ENCODE data around the gene CST3. TPM values are rescaled to one million over a fixed set of nuclear protein-coding genes. Genes with fewer than 3 reads are reported as not detected.

Gene CST3
- total and polyA plus RNA-seq, 2 donors, result 231 to 465 TPM

DNA sequence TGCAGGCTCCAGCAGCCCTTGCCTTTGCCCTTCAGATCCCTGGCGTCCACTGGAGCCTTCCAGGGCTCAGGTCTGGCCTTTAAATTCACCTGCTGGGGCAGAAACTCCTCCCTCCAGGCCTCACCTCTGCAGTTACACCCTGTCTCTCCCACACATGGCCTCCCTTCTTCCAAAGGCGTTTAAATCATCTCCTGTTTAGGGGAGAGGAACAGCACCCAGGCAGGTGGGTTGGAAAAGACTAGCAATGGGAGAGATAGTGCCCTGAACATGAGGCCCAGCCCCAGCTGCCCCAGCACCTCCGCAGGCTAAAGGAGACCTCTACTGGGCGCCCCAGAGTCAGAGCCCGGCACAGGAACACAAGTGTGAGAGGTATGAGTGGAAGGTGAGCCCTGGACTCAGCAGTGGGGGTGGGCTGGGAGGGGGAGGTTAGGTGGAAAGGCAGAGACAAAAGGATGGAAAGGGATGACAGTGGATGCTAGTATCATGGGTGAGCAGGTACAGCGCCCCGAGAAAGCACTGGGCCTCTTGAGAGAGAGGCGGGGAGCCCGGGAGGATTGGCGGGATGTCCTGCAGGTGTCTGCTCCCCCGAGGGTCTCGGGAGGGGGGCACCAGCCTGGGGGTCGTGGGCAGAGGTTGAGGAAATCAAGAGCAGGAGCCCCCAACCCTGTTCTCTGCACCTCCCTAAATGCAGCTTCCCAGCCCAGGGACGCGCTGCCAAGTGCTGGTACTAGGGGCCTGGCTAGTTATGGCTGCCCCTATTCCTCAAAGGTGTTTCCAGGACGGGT, 31.7 kb downstream of the CST3 start, which contains the start of gene CST9:
TSS of gene CST9 (minus strand) at position 51 of the 785 bp plus-strand sequence. CDS start 53 bp downstream, outside the sequence.
- DNase-seq (ENCODE audit: low read depth in 6 of 9, low spot score in 9 of 9), result no peak
- Histone ChIP-seq H3K36me3 (ENCODE audit: control insufficient read depth in 2 of 2, insufficient read depth in 2 of 2, low read length in 1 of 2) (no peaks in the 10 kb centered on the region), H3K4me1 (ENCODE audit: control insufficient read depth in 2 of 2, insufficient read depth in 2 of 2, low read length in 2 of 2) (peaks cover 2 to 47% of the 10 kb centered on the region in 2 donors)

DNA sequence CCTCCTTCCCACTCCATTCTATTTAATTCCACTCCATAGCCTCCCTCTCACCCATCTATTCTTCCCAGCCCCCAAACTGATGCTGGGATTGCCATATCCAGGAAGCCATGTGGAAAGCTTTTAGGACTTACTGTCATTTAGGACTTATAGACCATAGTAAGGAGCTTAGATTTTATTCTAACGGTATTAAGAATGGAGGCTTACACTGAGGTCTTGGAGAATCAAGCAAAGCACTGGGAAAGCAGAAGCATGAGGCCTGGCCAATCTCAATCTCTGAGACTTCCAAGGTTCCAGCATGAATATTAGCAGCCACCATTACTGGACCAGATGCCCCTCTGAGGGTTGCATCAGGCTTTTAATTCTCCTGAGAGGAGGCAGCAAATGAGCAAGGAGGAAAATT, 33.4 kb downstream of the CST3 start:
- H3K27ac ChIP-seq (ENCODE audit: low read depth in 1 of 2, low read length in 1 of 2), result no peak overlapping the region
- H3K9me3 ChIP-seq (ENCODE audit: control insufficient read depth in 2 of 2, insufficient read depth in 1 of 2, low read length in 1 of 2), result peaks cover 0 to 3% of the 10 kb centered on the region in 2 donors
- no peak overlapping the region for H3K4me3 ChIP-seq (ENCODE audit: low read length in 2 of 2)
- no peaks in the 10 kb centered on the region for H3K36me3 ChIP-seq (ENCODE audit: control insufficient read depth in 2 of 2, insufficient read depth in 2 of 2, low read length in 1 of 2)
- no peaks in the 10 kb centered on the region for H3K27me3 ChIP-seq (ENCODE audit: control insufficient read depth in 2 of 2, insufficient read depth in 1 of 2, low read length in 1 of 2)
- H3K4me1 ChIP-seq (ENCODE audit: control insufficient read depth in 2 of 2, insufficient read depth in 2 of 2, low read length in 2 of 2), result peaks cover 2 to 51% of the 10 kb centered on the region in 2 donors
- DNase-seq (ENCODE audit: low read depth in 6 of 9, low spot score in 9 of 9), result no peak
- 97% methylated on average over 1 of the region's 1 CpG for WGBS

More for the DNA sequence above, 31.7 kb downstream of the CST3 start, which contains the start of gene CST9:
- Histone ChIP-seq H3K27ac (ENCODE audit: low read depth in 1 of 2, low read length in 1 of 2) (peak within 1 kb of the TSS in 1 of 2 donors; percentile 48), H3K9me3 (ENCODE audit: control insufficient read depth in 2 of 2, insufficient read depth in 1 of 2, low read length in 1 of 2) (peaks cover 0 to 3% of the 10 kb centered on the region in 2 donors), H3K4me3 (ENCODE audit: low read length in 2 of 2) (no peak within 1 kb of the TSS), H3K27me3 (ENCODE audit: control insufficient read depth in 2 of 2, insufficient read depth in 1 of 2, low read length in 1 of 2) (no peaks in the 10 kb centered on the region)
- 70% methylated on average over 16 of the region's 16 CpGs for WGBS

DNA sequence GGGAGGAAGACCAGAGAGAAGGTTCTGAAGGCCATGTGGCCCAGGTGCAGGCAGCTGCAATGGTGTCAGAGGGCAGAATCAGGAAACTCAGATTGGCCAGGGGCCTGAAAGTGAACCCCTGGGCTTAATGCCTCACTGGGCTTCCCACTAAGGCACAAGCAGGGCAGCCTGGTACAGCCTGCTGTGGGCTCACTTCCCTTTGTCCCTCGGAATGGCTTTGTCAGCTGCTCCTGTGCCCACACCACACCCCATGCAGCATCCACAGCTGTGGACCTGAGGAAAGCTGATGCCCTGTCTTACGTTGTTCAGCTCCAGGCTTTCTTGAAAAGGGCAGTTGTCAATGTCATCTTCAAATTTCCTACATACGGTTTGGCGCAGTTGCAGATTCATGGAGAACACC, 34.4 kb downstream of the CST3 start:
- 93% methylated on average over 4 of the region's 4 CpGs for WGBS
- H3K27me3 ChIP-seq (ENCODE audit: control insufficient read depth in 2 of 2, insufficient read depth in 1 of 2, low read length in 1 of 2), result no peaks in the 10 kb centered on the region
- peaks cover 2 to 51% of the 10 kb centered on the region in 2 donors for H3K4me1 ChIP-seq (ENCODE audit: control insufficient read depth in 2 of 2, insufficient read depth in 2 of 2, low read length in 2 of 2)

DNA sequence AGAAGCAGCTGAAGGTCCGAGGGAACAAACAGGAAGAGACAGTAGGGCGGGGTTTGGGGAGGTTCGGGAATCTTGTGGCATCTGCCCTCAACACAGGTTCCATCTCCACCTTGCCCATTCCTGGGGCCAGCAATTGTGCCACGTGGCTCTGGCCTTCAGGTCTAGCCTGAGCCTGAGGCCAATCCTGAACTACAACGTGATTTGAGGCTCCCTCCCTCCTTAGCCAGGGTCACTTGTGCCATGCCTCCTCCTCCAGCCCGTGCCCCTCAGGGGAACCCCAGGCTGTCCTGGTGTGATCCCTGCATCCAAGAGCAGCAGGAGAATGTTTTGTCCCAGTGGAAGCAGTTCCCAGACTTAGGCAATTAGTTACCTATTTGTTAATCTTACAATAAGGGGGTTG, 35.1 kb downstream of the CST3 start:
- no peak for DNase-seq (ENCODE audit: low read depth in 6 of 9, low spot score in 9 of 9)
- Histone ChIP-seq H3K4me1 (ENCODE audit: control insufficient read depth in 2 of 2, insufficient read depth in 2 of 2, low read length in 2 of 2) (peaks cover 2 to 51% of the 10 kb centered on the region in 2 donors), H3K4me3 (ENCODE audit: low read length in 2 of 2) (no peak overlapping the region), H3K27me3 (ENCODE audit: control insufficient read depth in 2 of 2, insufficient read depth in 1 of 2, low read length in 1 of 2) (no peaks in the 10 kb centered on the region), H3K36me3 (ENCODE audit: control insufficient read depth in 2 of 2, insufficient read depth in 2 of 2, low read length in 1 of 2) (no peaks in the 10 kb centered on the region), H3K27ac (ENCODE audit: low read depth in 1 of 2, low read length in 1 of 2) (no peak overlapping the region), H3K9me3 (ENCODE audit: control insufficient read depth in 2 of 2, insufficient read depth in 1 of 2, low read length in 1 of 2) (peaks cover 0 to 3% of the 10 kb centered on the region in 2 donors)
- 85% methylated on average over 6 of the region's 6 CpGs for WGBS

More for the DNA sequence above, 34.4 kb downstream of the CST3 start:
- Histone ChIP-seq H3K4me3 (ENCODE audit: low read length in 2 of 2) (no peak overlapping the region), H3K9me3 (ENCODE audit: control insufficient read depth in 2 of 2, insufficient read depth in 1 of 2, low read length in 1 of 2) (peaks cover 0 to 3% of the 10 kb centered on the region in 2 donors), H3K36me3 (ENCODE audit: control insufficient read depth in 2 of 2, insufficient read depth in 2 of 2, low read length in 1 of 2) (no peaks in the 10 kb centered on the region), H3K27ac (ENCODE audit: low read depth in 1 of 2, low read length in 1 of 2) (no peak overlapping the region)
- no peak for DNase-seq (ENCODE audit: low read depth in 6 of 9, low spot score in 9 of 9)

DNA sequence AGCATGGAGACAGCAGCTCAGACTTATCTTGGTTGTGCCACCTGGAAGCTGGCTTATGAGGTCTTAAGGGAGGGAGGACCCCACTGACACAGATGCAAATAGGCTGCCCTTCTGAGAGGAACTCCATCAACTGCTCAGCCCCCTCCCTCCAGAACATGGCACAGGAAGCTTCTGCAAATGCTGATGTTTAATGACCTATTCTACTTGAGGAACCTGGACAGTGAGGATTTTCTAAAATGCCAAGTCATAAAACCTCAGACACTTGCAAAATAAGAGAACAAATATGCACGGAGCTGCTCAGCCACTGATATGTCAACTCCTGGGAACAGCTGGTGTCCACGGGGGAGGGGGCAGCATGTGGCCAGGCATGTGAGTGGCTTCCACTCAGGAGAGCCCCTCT, 35.5 kb downstream of the CST3 start:
- Histone ChIP-seq H3K4me1 (ENCODE audit: control insufficient read depth in 2 of 2, insufficient read depth in 2 of 2, low read length in 2 of 2) (peaks cover 2 to 46% of the 10 kb centered on the region in 2 donors), H3K4me3 (ENCODE audit: low read length in 2 of 2) (no peak overlapping the region), H3K9me3 (ENCODE audit: control insufficient read depth in 2 of 2, insufficient read depth in 1 of 2, low read length in 1 of 2) (peaks cover 0 to 3% of the 10 kb centered on the region in 2 donors), H3K27ac (ENCODE audit: low read depth in 1 of 2, low read length in 1 of 2) (no peak overlapping the region), H3K27me3 (ENCODE audit: control insufficient read depth in 2 of 2, insufficient read depth in 1 of 2, low read length in 1 of 2) (no peaks in the 10 kb centered on the region), H3K36me3 (ENCODE audit: control insufficient read depth in 2 of 2, insufficient read depth in 2 of 2, low read length in 1 of 2) (no peaks in the 10 kb centered on the region)
- no peak for DNase-seq (ENCODE audit: low read depth in 6 of 9, low spot score in 9 of 9)
- WGBS, result 16% methylated on average over 2 of the region's 2 CpGs

DNA sequence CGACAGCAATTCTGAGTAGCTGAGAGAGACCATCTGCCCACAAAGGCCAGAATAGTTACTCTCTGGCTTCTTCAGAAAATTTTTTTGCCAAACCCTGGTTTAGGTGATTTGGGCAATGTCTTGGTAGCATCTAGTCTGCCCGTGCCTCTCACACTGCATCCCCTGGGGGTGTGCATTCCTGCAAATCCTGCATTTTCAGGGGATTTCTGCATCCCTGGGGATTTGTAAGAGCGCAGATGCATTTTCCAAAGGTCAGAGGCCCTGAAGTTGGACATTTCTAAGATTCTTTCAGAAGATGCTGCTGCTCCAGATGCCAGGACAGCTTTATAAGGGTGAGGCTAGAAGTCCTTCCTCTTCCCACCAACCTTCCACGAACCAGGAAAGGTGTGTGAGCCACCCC, 36.0 kb downstream of the CST3 start:
- Histone ChIP-seq H3K4me3 (ENCODE audit: low read length in 2 of 2) (no peak overlapping the region), H3K4me1 (ENCODE audit: control insufficient read depth in 2 of 2, insufficient read depth in 2 of 2, low read length in 2 of 2) (peaks cover under 1 to 42% of the 10 kb centered on the region in 2 donors), H3K27me3 (ENCODE audit: control insufficient read depth in 2 of 2, insufficient read depth in 1 of 2, low read length in 1 of 2) (no peaks in the 10 kb centered on the region), H3K36me3 (ENCODE audit: control insufficient read depth in 2 of 2, insufficient read depth in 2 of 2, low read length in 1 of 2) (no peaks in the 10 kb centered on the region), H3K9me3 (ENCODE audit: control insufficient read depth in 2 of 2, insufficient read depth in 1 of 2, low read length in 1 of 2) (peaks cover 0 to 3% of the 10 kb centered on the region in 2 donors), H3K27ac (ENCODE audit: low read depth in 1 of 2, low read length in 1 of 2) (no peak overlapping the region)
- DNase-seq (ENCODE audit: low read depth in 6 of 9, low spot score in 9 of 9), result no peak
- WGBS, result 91% methylated on average over 4 of the region's 4 CpGs

DNA sequence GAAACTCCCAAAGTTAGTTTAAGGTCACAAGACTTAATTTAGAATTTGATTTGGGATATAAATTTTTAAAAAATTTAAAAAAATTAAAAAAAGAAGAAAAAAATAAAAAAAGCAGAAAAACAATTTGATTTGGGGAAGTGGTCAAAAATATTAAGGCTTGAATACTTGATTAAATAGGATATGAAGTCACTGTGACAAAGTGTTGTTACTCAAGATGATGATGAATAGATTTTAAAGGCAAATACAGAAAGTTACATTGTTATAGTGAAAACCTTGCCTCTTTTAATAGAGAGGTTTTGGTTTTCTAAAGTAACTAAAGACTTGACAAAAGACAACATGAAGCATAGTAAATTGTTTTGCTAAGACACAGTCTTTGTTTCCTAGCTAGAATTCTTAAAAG, 39.3 kb downstream of the CST3 start:
- no peak overlapping the region for H3K27ac ChIP-seq (ENCODE audit: low read depth in 1 of 2, low read length in 1 of 2)
- no peak for DNase-seq (ENCODE audit: low read depth in 6 of 9, low spot score in 9 of 9)
- peaks cover 0 to 3% of the 10 kb centered on the region in 2 donors for H3K9me3 ChIP-seq (ENCODE audit: control insufficient read depth in 2 of 2, insufficient read depth in 1 of 2, low read length in 1 of 2)
- H3K4me3 ChIP-seq (ENCODE audit: low read length in 2 of 2), result no peak overlapping the region
- peaks cover 0 to 28% of the 10 kb centered on the region in 2 donors for H3K4me1 ChIP-seq (ENCODE audit: control insufficient read depth in 2 of 2, insufficient read depth in 2 of 2, low read length in 2 of 2)
- no peaks in the 10 kb centered on the region for H3K27me3 ChIP-seq (ENCODE audit: control insufficient read depth in 2 of 2, insufficient read depth in 1 of 2, low read length in 1 of 2)
- H3K36me3 ChIP-seq (ENCODE audit: control insufficient read depth in 2 of 2, insufficient read depth in 2 of 2, low read length in 1 of 2), result no peaks in the 10 kb centered on the region

DNA sequence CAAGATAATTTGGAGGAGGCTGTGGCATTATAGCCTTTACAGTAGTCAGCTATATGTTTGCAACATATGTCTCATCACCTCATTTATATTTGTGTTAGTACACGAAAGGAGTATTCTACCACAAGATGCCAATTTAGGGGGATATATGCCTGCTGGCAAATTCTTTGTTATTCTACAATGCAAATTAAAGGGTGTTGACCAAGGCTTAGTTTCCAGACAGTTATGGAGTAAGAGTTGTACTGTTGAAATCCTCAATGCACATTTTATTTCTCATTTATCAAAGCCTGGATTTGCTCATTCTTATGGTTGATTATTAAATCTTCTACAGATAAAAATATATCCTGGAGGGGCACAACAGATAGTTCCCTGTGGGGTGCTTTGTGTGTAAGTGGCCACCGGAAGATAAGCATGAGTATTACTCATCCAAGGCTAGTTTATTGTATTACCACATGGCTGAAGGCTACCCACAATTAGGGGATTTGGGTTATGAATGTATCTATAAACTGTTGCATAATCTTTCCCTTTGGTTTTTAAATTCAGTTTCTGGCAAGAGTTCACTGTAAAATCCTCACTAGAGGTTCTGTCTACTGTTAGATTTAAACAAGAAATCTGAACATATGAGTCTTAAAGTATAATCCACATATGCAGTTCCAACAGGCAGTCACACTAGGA, 41.0 kb downstream of the CST3 start:
- Histone ChIP-seq H3K27me3 (ENCODE audit: control insufficient read depth in 2 of 2, insufficient read depth in 1 of 2, low read length in 1 of 2) (no peaks in the 10 kb centered on the region), H3K4me3 (ENCODE audit: low read length in 2 of 2) (no peak overlapping the region), H3K27ac (ENCODE audit: low read depth in 1 of 2, low read length in 1 of 2) (no peak overlapping the region), H3K9me3 (ENCODE audit: control insufficient read depth in 2 of 2, insufficient read depth in 1 of 2, low read length in 1 of 2) (peaks cover 0 to 3% of the 10 kb centered on the region in 2 donors), H3K4me1 (ENCODE audit: control insufficient read depth in 2 of 2, insufficient read depth in 2 of 2, low read length in 2 of 2) (peaks cover 0 to 10% of the 10 kb centered on the region in 2 donors), H3K36me3 (ENCODE audit: control insufficient read depth in 2 of 2, insufficient read depth in 2 of 2, low read length in 1 of 2) (no peaks in the 10 kb centered on the region)
- DNase-seq (ENCODE audit: low read depth in 6 of 9, low spot score in 9 of 9), result no peak
- whole genome bisulfite sequencing, result 96% methylated on average over 2 of the region's 2 CpGs

DNA sequence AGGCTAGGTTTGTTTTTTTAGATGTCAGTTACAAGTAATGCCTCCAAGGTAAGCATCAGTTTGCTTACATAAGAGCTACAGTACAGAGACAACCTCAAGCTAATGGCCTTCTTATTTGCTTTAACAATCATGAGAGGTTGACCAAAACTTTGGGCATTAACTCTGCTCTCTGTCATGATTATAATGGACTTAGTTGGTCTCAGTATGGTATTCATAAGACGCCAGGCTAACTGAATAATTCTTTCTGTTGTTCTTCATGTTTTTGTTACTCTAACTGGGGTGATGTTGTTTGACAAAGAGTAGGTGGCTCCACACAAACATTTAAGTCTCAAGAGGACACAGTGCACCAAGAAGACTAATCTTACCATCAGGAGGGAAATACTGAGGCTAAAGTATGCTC, 41.8 kb downstream of the CST3 start:
- Histone ChIP-seq H3K27me3 (ENCODE audit: control insufficient read depth in 2 of 2, insufficient read depth in 1 of 2, low read length in 1 of 2) (no peaks in the 10 kb centered on the region), H3K27ac (ENCODE audit: low read depth in 1 of 2, low read length in 1 of 2) (no peak overlapping the region), H3K9me3 (ENCODE audit: control insufficient read depth in 2 of 2, insufficient read depth in 1 of 2, low read length in 1 of 2) (no peaks in the 10 kb centered on the region), H3K4me3 (ENCODE audit: low read length in 2 of 2) (no peak overlapping the region), H3K36me3 (ENCODE audit: control insufficient read depth in 2 of 2, insufficient read depth in 2 of 2, low read length in 1 of 2) (no peaks in the 10 kb centered on the region), H3K4me1 (ENCODE audit: control insufficient read depth in 2 of 2, insufficient read depth in 2 of 2, low read length in 2 of 2) (peaks cover 0 to 2% of the 10 kb centered on the region in 2 donors)
- WGBS, result 97% methylated on average over 1 of the region's 1 CpG
- DNase-seq (ENCODE audit: low read depth in 6 of 9, low spot score in 9 of 9), result no peak
